ENCODE results near the gene CDH13.

GRCh38 chr16:83842756-83843507, 1216.2 kb downstream of the CDH13 start:
- no peak for TF ChIP-seq POLR2AphosphoS5 (IDR thresholded peaks at IDR 0.05; ENCODE audit: low read depth)
- TF ChIP-seq CTCF (conservative IDR thresholded peaks at IDR 0.05; ENCODE audit: low read depth in 2 of 2), result no peak
- TF ChIP-seq EZH2 (IDR thresholded peaks at IDR 0.05; ENCODE audit: low read depth, unreplicated experiment), result no peak
- no peak for TF ChIP-seq EZH2phosphoT487 (IDR thresholded peaks at IDR 0.05; ENCODE audit: unreplicated experiment)
- no peak for TF ChIP-seq ETS1 (IDR thresholded peaks at IDR 0.05)
- no peak for TF ChIP-seq STAT1 (IDR thresholded peaks at IDR 0.05; ENCODE audit: unreplicated experiment)
- TF ChIP-seq ZNF114 (CRISPR knock-in tag; IDR thresholded peaks at IDR 0.05), result no peak

Data from GM23338 (cell line).